CD4-positive, alpha-beta T cell treated with Interleukin-4 for 1 hour (primary cell): Measurements from ENCODE around the gene FSIP1.
A peak's percentile ranks its signal among the peaks of the same experiment; 100 is the strongest.

ENCODE experiments used
- DNase-seq, 2 donors: peaks; one replicate each; pipeline ENCODE4 v3.0.0-alpha.2; 2020 to 2022

Gene FSIP1

DNA sequence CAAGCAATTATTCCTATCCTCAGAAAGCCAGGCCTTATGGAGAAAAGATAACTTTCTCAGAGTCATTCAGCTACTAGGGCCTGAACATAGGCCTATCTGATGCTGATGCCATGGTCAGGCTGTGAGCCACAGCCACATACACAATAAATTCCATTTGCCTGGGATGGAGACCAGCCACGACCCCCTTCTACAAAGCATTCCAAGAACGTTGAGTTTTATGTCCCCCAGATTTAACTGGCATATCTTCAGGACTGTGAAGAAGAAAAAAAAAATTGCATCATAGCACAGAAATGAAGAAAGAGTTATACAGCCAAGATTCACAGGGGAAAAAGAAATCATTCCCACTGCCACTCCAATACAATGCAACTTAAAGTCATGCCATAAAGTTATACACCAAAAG, 101.8 kb downstream of the FSIP1 start:
- no peak for DNase-seq

DNA sequence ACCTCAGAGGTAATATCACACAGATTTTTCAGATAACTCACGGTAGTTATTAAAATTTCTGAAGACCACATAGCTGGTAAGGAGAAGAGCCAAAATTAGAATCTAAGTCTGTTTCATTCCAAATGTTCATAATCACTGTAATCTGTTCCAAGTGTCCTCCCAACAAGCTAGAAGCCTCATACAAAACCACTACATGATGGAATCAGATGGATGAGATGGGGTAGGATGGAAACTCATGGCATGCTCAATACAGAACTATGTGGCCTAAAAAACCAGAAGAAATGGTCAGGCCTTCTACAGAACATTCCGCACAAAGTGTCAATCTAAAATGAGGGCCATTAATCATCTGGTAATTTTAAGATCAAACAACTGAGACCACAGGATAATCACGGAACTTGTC, 110.0 kb downstream of the FSIP1 start:
- DNase-seq: no peak

DNA sequence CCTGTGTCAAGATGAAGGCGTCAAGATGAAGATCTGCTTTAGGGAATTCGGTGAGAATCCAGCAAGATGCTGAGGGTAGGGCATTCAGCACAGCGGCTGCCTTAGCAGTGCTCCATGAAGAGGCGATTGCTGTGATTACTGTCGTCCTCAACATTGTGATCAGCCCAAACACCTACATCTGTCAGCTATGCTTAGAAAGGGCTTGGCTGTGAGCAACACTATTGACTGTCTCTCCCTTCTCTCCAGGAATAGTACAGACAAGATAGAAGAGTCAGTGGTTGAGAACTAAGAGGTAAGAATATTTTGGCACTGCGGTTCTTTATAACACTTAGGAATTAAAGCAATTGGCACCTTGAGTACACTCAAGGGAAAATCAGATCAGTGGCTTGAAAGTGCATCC, 110.5 kb downstream of the FSIP1 start:
- no peak for DNase-seq

DNA sequence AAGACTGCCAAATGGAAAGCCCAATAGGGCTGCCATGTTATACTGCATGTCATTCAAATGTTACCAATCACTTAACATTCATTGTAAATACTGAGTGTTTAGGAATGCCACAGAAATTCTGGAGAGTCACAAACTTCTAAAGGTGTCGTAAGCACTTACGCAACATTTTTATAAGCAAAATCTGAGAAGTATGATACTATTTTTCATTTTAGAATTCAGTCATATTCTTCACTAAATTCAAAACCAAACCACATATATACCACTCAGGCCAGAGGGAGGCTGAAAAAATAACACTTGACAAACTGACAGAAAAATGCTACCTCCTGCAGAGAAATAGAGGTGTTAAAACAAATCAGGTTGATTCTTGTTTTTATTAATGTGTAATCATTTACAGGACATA, 112.0 kb downstream of the FSIP1 start:
- no peak for DNase-seq

DNA sequence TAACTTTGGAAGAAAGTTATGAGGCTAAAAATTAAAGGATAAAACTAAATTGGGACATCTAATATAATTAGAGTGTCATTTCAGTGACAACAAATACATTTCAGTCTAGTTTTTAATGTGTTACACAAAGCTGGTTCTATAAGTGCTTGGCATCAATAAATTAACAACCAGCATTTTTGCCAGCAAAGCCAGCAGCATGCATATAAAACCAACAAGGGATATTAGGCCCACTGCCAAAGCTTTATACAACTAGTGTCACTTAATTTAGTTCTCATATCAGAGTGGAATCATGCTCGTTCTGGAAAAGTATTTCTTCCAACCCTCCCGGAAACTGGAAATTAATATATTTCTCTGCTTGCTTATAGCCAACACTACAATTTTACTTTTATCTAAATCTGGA, 113.0 kb downstream of the FSIP1 start:
- DNase-seq: no peak

DNA sequence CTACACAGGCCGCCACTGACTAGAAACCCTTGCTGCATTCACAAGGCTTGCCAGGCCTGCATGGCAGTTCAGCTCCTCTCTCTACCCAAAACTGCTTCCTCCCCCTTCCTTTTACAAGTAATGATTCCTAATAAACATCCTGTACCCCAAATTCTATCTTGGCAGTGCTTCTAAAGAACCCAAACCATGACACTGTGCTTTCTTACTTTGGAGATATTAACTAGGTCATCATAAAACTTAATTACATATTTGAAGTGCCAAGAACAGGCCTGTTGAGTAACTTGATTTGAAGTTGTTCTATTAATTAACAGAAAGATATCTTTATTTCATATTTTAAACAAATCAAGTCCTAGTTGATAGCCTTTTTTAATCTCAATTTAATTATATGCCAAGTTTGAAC, 113.4 kb downstream of the FSIP1 start:
- DNase-seq: no peak

DNA sequence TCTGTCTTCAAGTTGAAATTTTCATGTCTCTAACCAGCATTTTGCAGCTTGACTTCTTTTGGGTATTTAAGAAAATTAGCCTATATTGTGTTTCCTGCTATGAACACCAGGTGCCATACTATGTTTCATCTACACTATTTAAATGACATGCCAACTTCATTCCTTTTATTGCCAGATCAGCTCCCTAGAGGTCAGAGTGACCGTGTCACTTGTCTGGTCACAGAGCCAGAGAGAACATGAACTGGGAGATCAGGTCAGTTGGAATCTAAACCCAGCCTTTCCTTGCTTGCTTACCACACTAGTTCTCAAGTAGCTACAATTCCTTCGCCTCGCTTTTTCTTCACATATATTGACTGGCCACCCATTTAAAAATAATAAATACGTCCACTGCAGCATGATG, 114.2 kb downstream of the FSIP1 start:
- no peak for DNase-seq

DNA sequence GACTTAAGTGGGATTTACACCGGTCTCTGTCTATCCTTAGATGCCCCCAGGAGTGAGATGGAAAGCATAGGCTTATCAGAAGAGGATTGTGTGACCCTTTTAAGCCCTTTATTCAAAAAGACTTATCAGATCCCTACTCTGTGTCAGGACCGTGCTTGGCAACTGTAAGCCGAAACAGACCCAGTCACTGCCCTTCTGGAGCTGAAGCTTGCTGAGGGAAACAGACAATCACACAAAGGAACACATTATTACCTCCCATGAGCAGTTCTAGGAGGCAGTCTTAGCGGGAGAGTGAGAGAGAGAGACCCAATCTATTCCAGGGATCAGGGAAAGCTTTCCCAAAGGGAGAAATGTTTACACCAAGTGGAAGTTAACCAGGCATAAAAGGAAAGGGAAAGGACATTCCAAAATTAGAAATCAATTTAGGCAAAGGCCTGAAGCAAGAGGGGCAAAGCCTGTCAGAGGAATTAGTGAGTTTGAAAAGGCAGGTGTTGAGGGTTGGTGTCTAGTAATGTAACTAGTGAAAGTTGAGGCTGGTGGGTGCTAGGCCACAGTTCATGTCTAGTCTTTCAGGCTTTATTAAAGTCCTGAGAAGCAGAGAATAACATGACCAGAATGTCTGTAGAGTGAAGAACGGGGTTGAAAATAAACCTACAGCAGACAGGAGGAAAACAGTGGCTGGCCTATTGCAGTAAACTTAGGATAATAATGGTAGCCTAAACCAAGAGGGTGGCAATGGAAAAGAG, 115.1 kb downstream of the FSIP1 start:
- no peak for DNase-seq

DNA sequence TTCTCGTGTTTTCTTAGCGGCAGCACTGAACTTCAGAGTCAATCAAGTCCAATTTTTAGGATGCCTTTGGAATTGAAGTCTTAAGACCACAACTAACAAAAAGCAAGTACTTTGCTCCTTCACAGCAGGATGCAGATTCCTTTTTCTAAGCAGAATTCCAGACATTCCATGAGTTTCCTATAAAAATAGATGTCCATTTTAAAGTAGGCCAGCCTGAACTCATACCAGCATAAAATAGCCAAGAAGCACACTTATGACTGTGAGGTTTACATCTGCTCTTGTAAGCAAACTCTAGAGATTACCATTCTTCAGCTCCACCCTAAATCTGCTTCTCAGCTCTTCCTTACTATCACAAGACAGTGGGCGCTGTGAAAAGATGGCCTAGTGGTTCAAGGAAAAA, 116.0 kb downstream of the FSIP1 start:
- DNase-seq: no peak

DNA sequence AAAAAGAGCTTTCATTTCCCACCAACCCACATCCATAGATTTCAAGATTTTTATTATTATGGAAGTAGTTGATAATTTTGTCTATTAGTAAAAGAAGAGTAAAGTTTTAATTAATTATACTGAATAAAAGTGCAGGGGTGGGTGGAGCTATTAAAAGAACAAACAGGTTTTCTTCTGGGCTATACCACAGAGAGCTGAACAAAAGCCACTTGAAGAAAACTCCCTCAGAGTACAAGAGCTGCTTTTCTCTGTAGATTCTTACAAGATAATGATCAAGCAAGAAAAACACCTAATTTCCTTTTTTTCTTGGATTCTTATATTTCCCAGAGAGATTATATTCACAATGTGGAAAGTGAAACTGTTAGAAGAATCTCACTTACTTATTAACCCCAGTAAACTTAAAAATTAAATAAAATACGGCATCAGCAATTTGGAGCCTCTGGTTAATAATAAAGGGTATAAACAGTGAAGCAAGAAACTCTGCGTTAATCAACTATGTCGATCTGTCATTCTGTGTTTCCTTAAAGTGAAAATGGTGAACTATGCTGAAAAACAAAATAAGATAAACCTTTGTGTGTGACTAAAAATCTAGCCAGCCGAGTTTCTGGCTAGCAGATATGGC, 116.9 kb downstream of the FSIP1 start:
- DNase-seq: peak in 1 of 2 donors; percentile 26

DNA sequence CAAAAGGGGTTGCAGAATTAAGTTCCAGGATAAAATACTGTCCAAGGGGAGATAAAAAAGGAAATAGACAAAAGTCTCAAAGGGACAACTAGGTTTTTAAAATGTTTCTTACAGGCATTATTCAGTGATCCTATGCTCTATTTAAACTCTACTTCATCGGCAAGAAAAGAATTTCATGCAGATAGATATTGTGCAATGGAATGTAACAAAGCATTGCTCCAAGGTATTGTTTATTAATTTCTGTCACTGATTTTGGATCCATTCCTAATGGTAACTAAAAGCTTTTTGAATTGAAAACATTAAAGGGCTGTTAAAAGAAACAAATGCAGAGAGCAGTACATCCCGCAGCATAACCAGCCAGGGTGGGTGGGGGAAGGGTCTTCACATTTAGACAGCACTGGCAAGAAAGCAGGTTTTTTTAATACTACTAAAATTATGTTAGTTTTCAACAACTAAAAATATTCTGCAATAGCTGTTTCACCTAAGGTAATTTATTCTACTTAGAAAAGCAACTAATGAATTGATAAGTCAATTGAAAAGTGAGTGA, 118.9 kb downstream of the FSIP1 start:
- no peak for DNase-seq

DNA sequence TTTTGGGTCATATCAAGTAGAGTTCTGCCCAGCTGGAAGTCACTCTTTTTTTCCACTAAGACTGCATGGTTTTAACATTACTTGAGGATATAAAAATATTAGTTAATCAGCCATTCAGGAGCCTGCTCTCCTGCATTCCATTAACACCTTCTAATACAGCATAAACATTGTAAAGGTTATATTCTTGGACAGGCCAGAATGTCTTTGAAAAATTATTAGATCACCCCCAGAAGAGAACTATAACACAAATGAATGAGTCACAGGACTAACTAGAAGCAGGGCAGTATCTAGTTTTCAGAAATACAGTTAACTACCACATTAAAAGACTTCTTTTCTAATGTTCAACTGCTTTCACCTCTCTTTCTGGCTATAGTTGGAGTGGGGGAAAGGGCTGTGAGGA, 120.9 kb downstream of the FSIP1 start:
- DNase-seq: no peak

DNA sequence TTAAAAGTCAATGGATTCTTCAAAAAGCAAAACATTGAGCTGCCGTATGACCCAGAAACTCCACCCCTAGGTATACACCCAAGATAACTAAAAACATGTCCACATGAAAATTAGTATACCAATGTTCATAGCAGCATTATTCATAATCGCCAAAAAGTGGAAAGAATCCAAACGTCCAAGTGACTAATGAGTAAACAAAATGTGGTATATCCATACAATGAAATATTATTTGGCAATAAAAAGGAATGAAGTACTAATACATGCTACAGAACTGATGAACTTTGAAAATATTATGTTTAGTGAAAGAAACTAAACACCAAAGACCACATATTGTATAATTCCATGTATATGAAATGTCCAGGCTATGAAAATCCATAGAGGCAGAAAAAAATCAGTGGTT, 123.9 kb downstream of the FSIP1 start:
- DNase-seq: no peak

DNA sequence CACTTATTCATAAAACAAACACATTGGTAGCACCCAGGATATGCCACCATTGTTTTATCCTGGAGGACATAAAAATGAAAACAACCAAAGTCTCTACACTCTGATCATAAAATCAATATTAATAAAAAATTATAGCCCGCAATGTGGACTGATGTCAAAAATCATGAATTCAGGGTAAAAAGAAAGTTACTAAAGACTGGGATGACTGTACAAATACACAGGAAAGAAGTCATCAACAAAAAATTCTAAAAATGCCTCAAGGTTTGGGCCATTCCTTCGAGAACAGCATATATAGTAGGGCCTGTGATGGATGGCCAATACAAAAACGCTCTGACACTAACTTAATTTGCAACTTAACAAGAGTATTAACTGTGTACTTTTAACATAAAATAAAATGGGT, 125.0 kb downstream of the FSIP1 start:
- DNase-seq: no peak

DNA sequence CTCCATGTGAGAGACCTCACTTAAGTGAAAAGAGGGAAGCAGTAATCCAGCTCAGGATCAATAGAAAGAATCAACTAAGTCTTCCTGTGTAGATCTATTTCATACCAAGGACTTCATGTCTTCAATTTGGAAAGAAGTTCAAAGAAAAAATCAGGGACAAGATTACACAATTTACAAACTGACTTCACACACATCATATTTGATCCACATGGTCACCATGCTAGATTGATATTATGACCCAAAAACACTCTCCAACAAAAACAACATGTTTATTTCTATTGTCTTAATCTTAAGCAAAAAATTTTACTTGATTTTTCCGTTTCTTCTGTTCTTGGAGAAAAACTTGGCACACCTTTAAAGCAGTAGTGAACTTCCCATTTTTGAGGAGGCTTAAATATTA, 125.5 kb downstream of the FSIP1 start:
- DNase-seq: no peak

DNA sequence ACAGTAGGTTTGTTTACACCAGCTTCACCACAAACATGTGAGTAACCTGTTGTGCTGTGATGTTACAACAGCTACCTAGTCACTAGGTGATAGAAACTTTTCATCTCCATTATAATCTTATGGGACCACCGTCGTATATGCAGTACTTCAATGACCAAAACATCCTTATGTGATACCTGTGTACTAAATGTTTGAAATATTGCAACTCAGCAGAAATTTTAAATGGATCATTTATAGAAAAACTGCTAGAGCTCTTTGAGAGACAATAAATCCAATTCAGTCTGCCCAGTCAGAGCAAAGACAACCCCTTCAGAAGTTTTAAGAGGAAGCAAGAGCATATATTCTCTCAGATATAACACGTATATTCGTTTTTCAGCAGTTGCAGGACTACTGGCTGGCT, 128.3 kb downstream of the FSIP1 start:
- DNase-seq: no peak

DNA sequence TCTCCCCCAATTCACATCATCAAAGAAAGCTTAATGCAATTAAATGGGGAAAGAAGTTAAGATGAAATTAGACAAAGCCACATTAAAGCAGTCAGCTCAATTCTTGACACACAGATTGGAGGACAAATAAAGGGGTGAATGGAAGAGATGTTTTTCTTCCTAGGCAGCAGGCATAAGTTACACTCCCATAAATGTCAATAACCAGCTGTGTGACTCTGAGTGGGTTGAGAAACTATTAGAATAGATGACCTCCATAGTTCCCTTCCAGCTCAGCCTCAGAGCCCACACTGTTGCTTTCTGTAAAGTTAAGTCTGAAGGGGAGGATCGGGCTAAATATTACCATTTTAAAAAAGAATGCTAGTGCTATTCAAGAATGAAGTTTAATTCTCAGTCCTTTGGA, 130.8 kb downstream of the FSIP1 start:
- no peak for DNase-seq

DNA sequence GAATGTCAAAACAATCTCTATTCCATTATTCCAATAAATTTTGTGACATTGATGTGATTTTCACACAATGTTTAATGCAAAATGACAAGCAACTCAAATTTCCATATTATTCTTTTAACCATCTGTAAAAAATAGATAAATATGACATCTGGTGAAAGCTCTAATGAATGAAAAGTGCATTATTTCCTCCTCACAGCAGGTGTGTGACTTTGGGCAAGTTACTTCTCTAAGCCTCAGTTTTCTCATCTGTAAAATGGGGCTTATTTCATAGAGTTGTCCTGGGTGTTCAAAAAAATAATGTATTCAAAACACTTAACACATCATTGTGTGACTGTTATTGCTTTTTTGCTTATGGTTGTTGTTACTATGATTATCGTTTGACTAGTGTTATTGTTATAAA, 131.3 kb downstream of the FSIP1 start:
- no peak for DNase-seq

DNA sequence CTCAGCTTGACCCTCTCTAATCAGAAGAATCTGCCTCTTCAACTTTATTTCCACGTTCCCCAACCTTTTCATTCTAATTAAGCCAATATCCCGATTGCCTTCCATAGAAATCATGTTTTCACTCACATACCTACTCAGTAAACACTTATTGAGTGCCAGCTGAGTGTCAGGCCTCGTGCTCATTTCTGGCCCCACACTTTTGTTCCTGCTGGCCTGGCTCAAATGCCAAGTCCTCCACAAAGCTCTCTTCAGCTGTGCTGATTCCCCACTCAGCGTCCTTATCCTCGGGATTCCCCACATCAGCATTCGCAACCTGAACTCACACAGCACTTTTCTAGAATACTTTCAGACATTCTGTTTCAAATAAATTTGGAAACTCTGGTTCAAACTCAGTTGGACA, 132.9 kb downstream of the FSIP1 start:
- DNase-seq: no peak

DNA sequence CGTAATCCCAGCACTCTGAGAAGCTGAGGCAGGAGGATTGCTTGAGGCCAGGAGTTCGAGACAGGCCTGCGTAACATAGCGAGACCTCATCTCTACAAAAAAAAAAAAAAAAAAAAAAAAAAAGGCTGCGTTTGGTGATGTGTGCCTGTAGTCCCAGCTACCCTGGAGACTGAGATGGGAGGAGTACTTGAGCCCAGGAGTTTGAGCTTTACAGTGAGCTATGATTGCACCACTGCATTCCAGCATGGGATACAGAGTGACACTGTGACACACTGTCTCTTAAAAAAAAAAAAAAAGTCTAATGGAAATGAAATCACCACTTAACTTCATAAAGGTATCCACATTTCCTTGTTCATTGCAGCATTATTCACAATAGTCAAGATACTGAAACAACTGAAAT, 136.2 kb downstream of the FSIP1 start:
- DNase-seq: no peak

DNA sequence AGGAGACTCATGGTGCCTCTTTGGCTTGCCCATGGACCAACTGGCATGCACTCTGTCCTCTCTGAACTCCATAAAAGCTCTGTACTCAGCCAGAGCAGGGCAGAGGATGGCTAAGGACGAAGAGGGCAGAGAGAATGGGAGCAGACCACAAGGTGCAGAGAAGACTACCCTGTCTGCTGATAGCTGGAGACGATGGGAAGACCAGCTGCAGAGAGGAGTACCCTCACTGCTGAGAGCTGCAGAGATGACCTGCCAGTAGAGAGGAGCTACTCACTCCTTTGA, 136.7 kb downstream of the FSIP1 start:
- DNase-seq: no peak

DNA sequence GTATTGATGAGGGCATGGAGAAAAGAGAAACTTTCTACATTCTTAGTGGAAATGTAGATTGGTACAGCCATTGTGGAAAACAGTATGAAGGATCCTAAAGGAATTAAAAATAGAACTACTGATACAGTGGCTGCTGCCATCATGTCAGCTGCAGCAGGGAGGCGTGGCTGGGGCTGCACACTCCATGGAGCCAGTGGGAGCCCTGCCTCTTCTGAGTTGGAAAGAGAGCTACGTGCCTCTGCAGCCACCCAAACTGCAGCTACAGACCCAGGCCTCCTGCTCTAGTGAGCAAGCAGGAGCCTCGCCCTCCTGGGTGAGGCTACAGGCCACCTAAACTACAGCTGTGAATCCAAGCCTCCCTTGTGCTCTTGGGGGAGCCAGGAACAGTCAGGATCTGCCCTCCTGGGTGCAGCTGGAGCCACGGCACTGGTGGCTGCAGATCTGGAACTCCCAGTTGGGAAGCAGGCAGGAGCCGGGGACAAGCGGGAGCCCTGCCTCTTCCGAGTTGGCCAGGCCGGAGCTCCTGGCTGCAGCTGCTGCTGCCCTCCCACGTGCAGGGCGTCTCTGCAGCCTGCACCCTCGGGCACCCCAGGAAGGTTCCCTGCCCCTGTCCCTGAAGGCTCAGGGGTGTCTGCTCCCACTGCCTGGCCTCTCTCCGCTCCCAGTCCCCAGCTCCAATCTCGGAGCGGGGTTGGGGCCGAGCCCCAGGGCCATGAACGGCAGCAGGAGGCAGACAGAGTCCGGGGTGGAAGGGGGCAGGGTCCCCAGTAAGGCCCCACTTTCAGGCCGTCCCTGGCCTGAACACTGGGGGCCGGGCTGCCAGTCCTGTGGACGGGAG, 137.3 kb downstream of the FSIP1 start:
- no peak for DNase-seq

DNA sequence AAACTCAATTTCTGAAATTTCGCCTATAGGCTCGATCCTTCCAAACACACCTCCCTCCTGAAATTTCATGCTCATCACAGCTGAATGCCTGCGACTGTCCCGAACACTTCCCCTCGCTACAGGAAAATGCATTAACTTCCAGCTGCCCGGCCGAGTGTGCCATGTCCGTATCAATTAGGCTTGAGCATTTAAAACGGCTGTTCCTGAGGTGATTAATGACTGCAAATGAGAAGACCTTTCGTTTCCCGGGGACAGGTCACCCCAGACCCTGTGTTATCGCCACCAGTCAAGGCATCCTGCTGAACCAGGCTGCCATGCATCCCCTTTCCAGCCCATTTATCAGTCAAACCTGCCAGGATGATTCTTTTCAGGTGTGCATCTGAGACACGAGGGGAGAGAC, 138.5 kb downstream of the FSIP1 start:
- no peak for DNase-seq

DNA sequence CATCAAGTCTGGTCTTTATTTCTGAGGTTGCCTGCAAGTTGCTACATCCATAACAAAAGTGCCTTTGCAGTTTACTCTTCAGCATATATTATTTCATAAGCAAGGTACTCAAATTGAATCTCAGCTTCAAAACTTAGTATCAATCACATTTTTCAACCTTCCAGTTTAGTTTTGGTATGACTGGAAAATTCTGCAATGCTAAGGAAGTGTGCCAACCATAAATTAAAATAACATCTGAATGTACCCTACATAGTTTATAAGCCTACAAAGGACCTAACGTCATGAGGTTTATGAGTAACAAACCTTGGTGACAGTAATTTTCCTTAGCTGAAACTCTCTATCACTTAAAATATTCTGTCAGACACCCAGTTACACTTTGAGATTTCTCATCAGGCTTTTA, 138.9 kb downstream of the FSIP1 start:
- DNase-seq: no peak
